PC-3 (cell line): Measurements from ENCODE around the gene GLS. TPM values are rescaled to one million over a fixed set of nuclear protein-coding genes. Genes with fewer than 3 reads are reported as not detected.
A peak's percentile ranks its signal among the peaks of the same experiment; 100 is the strongest.

Source experiments
- ATAC-seq: fragments of 200-7000 bp; cut with Tn5 transposase; 2 replicates; pipeline ENCODE4 v1.9.1; 2020; ENCODE audit warnings: mild to moderate bottlenecking, moderate library complexity
- BruUV-seq: library from RNA; stranded (reverse); fragments of 400-500 nt; replicated peaks from 2 replicates; lab custom pipeline; 2021; lab: Mats Ljungman, UMichigan
- CTCF ChIA-PET: fragments of 300-600 bp; sonication (Branson Sonifier 250); formaldehyde crosslinking; loops from one replicate; lab custom pipeline; 2022; ENCODE audit warnings: antibody characterized with exemption; lab: Charles Lee
- POLR2A ChIA-PET: fragments of 300-600 bp; sonication (Branson Sonifier 250); formaldehyde crosslinking; loops from one replicate; lab custom pipeline; 2022; ENCODE audit warnings: antibody characterized with exemption; ENCODE audit not compliant: unreplicated experiment; lab: Charles Lee
- DNase-seq: peaks from one replicate; pipeline ENCODE4 v3.0.0-alpha.2; 2015
- H2AFZ ChIP-seq: fragments of 300-600 bp; sonication (generic); 2 replicates; pipeline ENCODE4 v1.6.0; 2016; ENCODE audit warnings: antibody characterized with exemption, low read length
- H3F3A ChIP-seq: fragments of 300-600 bp; sonication (generic); one replicate; pipeline ENCODE4 v1.6.0; 2017; ENCODE audit warnings: antibody characterized with exemption, low read length, control low read depth, mild to moderate bottlenecking; ENCODE audit not compliant: unreplicated experiment
- H3K27ac ChIP-seq: fragments of 300-600 bp; sonication (generic); 2 replicates; pipeline ENCODE4 v1.5.1; 2016; ENCODE audit warnings: mild to moderate bottlenecking, low read length
- H3K27me3 ChIP-seq: fragments of 300-600 bp; sonication (generic); 2 replicates; pipeline ENCODE4 v1.6.1; 2016; ENCODE audit warnings: low read length, mixed read lengths
- H3K36me3 ChIP-seq: fragments of 300-600 bp; sonication (generic); 2 replicates; pipeline ENCODE4 v1.6.1; 2016; ENCODE audit warnings: low read depth, mixed run types, low read length, mixed read lengths
- H3K4me1 ChIP-seq: fragments of 300-600 bp; sonication (generic); 2 replicates; pipeline ENCODE4 v1.5.1; 2016; ENCODE audit warnings: low read length; ENCODE audit not compliant: insufficient read depth
- H3K4me2 ChIP-seq: fragments of 300-600 bp; sonication (generic); 2 replicates; pipeline ENCODE4 v1.6.0; 2016; ENCODE audit warnings: low read length
- H3K4me3 ChIP-seq: fragments of 300-600 bp; sonication (generic); 2 replicates; pipeline ENCODE4 v1.5.1; 2016; ENCODE audit warnings: mild to moderate bottlenecking, low read length, mixed read lengths
- H3K79me2 ChIP-seq: fragments of 300-600 bp; sonication (generic); 2 replicates; pipeline ENCODE4 v1.6.1; 2017; ENCODE audit warnings: low read length, mixed read lengths
- H3K9ac ChIP-seq: fragments of 300-600 bp; sonication (generic); 2 replicates; pipeline ENCODE4 v1.6.0; 2016; ENCODE audit warnings: mild to moderate bottlenecking, low read length
- H3K9me2 ChIP-seq: fragments of 300-600 bp; sonication (generic); replicated peaks from 2 replicates; pipeline ENCODE4 v1.6.1; 2016; ENCODE audit warnings: mixed run types, low read length, mixed read lengths
- H3K9me3 ChIP-seq: fragments of 300-600 bp; sonication (generic); 2 replicates; pipeline ENCODE4 v1.6.1; 2016; ENCODE audit warnings: low read length, mixed read lengths
- H4K20me1 ChIP-seq: fragments of 300-600 bp; sonication (generic); 2 replicates; pipeline ENCODE4 v1.6.1; 2016; ENCODE audit warnings: low read length, mixed read lengths
- EZH2 ChIP-seq: fragments of 300-600 bp; sonication (generic); IDR thresholded peaks from one replicate; pipeline ENCODE4 v1.6.1; 2017; ENCODE audit warnings: antibody characterized with exemption, mild to moderate bottlenecking, low read length; ENCODE audit not compliant: unreplicated experiment
- EZH2phosphoT487 ChIP-seq: fragments of 300-600 bp; sonication (generic); IDR thresholded peaks from 2 replicates; pipeline ENCODE4 v1.6.1; 2018; ENCODE audit warnings: mild to moderate bottlenecking, antibody characterized with exemption, low read length, borderline replicate concordance
- intact Hi-C: fragments of 100-400 bp; cut with micrococcal nuclease; formaldehyde crosslinking; loops from 2 replicates; pipeline ENCODE4 v1.9.0; 2023
- total RNA-seq: library from RNA; depleted of rRNA; stranded (reverse); fragments of >200 nt; gene quantifications from 2 replicates; pipeline ENCODE4 v1.2.3, GENCODE V29; 2014
- TF ChIP-seq, protein P1 (sequence below): fragments of 300-600 bp; sonication (generic); conservative IDR thresholded peaks from 2 replicates; pipeline ENCODE4 v1.5.1; 2017; ENCODE audit warnings: antibody characterized with exemption, low read depth, mild to moderate bottlenecking, low read length

Gene GLS
- total RNA-seq, 1 experiment from 2014 or later, result 67.4 TPM

DNA sequence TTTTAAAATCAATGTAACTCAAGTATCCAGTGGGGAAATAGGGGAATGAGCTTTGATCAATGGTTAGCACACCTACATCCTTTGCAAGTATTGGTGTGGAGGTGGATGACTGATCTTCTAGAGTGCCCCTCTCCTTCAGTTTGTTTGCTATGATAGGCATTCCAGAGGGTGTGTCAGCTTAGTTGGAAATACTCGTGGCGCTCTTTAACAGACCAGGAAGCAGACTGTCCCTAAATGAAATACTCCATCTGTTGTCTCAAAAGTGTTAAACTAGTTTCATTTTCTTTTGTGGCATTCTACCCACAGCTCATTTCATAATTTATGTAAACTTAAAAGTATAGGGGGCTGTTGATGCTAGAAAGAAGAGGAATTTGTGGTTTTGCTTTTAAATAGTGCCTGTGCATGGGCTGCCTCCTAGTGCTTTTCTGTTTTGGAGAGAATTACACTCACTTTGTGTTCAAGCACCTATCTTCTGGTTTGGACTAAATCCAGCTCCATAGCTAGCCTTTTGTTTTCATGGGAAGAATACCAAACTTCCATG, 67.2 kb downstream of the GLS start:
- H3K27me3 ChIP-seq, result no peaks in the 10 kb centered on the region
- H3K4me3 ChIP-seq, result peak overlapping the region; percentile 26; the same call in 1 of the 2 replicates
- intact Hi-C loops, result loop anchor here (5.0 kb wide), 1 partner anchor 165 kb away; no protein-coding TSS in a partner anchor
- H3K9ac ChIP-seq, result no peak overlapping the region
- no peaks in the 10 kb centered on the region for H3K79me2 ChIP-seq
- peak overlapping the region; percentile 4; the same call in 1 of the 2 replicates for H3K27ac ChIP-seq
- POLR2A ChIA-PET, result interaction anchor here (0.6 kb wide), 2 partner anchors 44 to 56 kb away, joined by 3 to 6 read pairs; no protein-coding TSS in a partner anchor
- H3K9me3 ChIP-seq, result no peaks in the 10 kb centered on the region
- H3F3A ChIP-seq, result no peaks in the 10 kb centered on the region
- DNase-seq (peak; percentile 66), ATAC-seq (peak; percentile 74)
- TF ChIP-seq, protein P1, sequence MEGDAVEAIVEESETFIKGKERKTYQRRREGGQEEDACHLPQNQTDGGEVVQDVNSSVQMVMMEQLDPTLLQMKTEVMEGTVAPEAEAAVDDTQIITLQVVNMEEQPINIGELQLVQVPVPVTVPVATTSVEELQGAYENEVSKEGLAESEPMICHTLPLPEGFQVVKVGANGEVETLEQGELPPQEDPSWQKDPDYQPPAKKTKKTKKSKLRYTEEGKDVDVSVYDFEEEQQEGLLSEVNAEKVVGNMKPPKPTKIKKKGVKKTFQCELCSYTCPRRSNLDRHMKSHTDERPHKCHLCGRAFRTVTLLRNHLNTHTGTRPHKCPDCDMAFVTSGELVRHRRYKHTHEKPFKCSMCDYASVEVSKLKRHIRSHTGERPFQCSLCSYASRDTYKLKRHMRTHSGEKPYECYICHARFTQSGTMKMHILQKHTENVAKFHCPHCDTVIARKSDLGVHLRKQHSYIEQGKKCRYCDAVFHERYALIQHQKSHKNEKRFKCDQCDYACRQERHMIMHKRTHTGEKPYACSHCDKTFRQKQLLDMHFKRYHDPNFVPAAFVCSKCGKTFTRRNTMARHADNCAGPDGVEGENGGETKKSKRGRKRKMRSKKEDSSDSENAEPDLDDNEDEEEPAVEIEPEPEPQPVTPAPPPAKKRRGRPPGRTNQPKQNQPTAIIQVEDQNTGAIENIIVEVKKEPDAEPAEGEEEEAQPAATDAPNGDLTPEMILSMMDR, result peak; percentile 37; the same call in 1 of the 2 replicates
- TF ChIP-seq EZH2, result no peak
- CTCF ChIA-PET, result interaction anchor here (1.1 kb wide), 1 partner anchor 149 kb away, joined by 3 read pairs; no protein-coding TSS in a partner anchor
- H2AFZ ChIP-seq, result no peak overlapping the region
- H3K9me2 ChIP-seq, result no peaks in the 10 kb centered on the region
- peaks cover 28% of the 10 kb centered on the region for H3K4me1 ChIP-seq
- peak overlapping the region; percentile 72 for H3K4me2 ChIP-seq
- no peaks in the 10 kb centered on the region for H4K20me1 ChIP-seq
- BruUV-seq, result no TSS peak
- no peaks in the 10 kb centered on the region for H3K36me3 ChIP-seq

DNA sequence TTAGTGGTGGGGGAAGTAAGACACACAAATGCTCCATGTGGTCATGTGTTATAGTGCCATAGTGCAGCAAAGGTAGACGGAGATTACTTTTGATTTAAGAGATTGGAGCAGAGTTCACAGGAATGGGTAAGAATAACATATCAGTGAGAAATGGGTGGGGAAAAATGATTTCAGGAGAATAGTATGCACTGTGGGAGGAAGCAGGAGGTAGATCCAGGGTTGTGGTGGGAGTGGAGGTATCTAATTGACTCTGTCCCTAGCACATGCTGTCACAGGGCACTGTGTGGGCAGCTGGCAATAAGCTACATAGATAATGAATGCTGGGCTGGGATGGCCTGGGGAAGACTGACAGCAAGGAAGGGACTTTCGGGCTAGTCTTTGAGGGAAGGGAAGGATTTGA, 68.0 kb downstream of the GLS start:
- Histone ChIP-seq H3K4me2 (peak overlapping the region; percentile 72), H3K27ac (no peak overlapping the region), H3K9me2 (no peaks in the 10 kb centered on the region), H3K36me3 (no peaks in the 10 kb centered on the region), H3K4me1 (peaks cover 28% of the 10 kb centered on the region), H4K20me1 (no peaks in the 10 kb centered on the region), H3K4me3 (no peak overlapping the region), H3F3A (no peaks in the 10 kb centered on the region), H3K79me2 (no peaks in the 10 kb centered on the region), H3K27me3 (no peaks in the 10 kb centered on the region), H3K9ac (no peak overlapping the region), H2AFZ (no peak overlapping the region), H3K9me3 (no peaks in the 10 kb centered on the region)
- peak; percentile 60 for ATAC-seq
- POLR2A ChIA-PET, result interaction anchor here (0.6 kb wide), 1 partner anchor 45 kb away, joined by 6 read pairs; no protein-coding TSS in a partner anchor
- BruUV-seq, result no TSS peak
- DNase-seq, result peak; percentile 72
- CTCF ChIA-PET, result interaction anchor here (1.1 kb wide), 1 partner anchor 150 kb away, joined by 3 read pairs; no protein-coding TSS in a partner anchor
- TF ChIP-seq, protein P1, result no peak
- no peak for TF ChIP-seq EZH2phosphoT487
- TF ChIP-seq EZH2, result no peak
- intact Hi-C loops, result loop anchor here (5.0 kb wide), 1 partner anchor 166 kb away; no protein-coding TSS in a partner anchor

DNA sequence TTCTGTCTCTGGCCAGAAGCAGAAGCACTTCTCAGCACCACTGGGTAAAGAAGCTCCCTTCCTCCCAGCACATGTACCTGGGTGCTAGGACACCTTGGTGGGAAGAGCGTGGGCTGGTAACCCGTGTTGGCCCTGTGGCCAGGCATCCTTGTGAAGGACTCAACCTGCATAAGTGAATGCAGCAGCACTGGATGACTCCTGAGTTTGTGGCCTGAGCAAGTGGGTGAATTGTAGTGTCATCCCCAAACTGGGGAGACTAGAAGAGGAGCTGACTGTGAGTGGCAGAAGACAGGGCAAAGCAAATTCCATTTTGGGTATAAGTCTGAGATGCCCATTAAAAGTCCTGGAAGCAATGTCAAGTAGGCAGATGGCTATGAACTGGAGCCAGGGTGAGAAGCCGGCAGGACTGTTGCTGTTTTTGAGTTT, 70.0 kb downstream of the GLS start:
- H3F3A ChIP-seq, result no peaks in the 10 kb centered on the region
- H3K9me2 ChIP-seq, result no peaks in the 10 kb centered on the region
- H3K27ac ChIP-seq, result no peak overlapping the region
- no peaks in the 10 kb centered on the region for H3K27me3 ChIP-seq
- no peaks in the 10 kb centered on the region for H3K36me3 ChIP-seq
- H3K4me2 ChIP-seq, result no peak overlapping the region
- H3K4me3 ChIP-seq, result no peak overlapping the region
- intact Hi-C loops, result no loop called here
- ATAC-seq, result no peak
- H2AFZ ChIP-seq, result no peak overlapping the region
- no peaks in the 10 kb centered on the region for H3K9me3 ChIP-seq
- no TSS peak for BruUV-seq
- peaks cover 28% of the 10 kb centered on the region for H3K4me1 ChIP-seq
- DNase-seq, result no peak
- H3K9ac ChIP-seq, result no peak overlapping the region
- ChIA-PET CTCF (no interaction called here), POLR2A (interaction anchor here (0.6 kb wide), 1 partner anchor 155 kb away, joined by 18 read pairs; no protein-coding TSS in a partner anchor)
- no peaks in the 10 kb centered on the region for H4K20me1 ChIP-seq
- TF ChIP-seq EZH2 (no peak), EZH2phosphoT487 (no peak)
- TF ChIP-seq, protein P1, result no peak
- H3K79me2 ChIP-seq, result no peaks in the 10 kb centered on the region
